K562 (cell line): ENCODE data around the gene FARP1. TPM values are rescaled to one million over a fixed set of nuclear protein-coding genes. Genes with fewer than 3 reads are reported as not detected.

Experiments used
- ATAC-seq: fragments of 200-7000 bp; cut with Tn5 transposase; 3 replicates; pipeline ENCODE4 v1.9.1; 2020; ENCODE audit warnings: moderate library complexity
- BruUV-seq: library from RNA; stranded (reverse); fragments of 400-500 nt; replicated peaks from 2 replicates; lab custom pipeline; 2021; lab: Mats Ljungman, UMichigan
- CTCF ChIA-PET: fragments of 300-600 bp; formaldehyde crosslinking; extraction: SDS; loops from one replicate; lab custom pipeline; 2021; ENCODE audit warnings: low intra/inter-chr PET ratio; lab: Yijun Ruan, JAX
- POLR2A ChIA-PET: fragments of 300-600, 350-650 bp; sonication (Branson Sonifier 250); formaldehyde crosslinking; extraction: SDS; loops from one replicate; lab custom pipeline; 2021; ENCODE audit warnings: antibody characterized with exemption, inconsistent platforms; lab: Yijun Ruan, JAX
- DNase-seq, 4 experiments: peaks; one replicate each; pipeline versions ENCODE4 v3.0.0 to v3.0.0-alpha.2; 2011 to 2018; ENCODE audit warnings: low spot score in 3 of 4, mixed read lengths in 3 of 4; ENCODE audit errors: extremely low read depth in 1 of 4
- FAIRE-seq: peaks from 2 replicates; lab custom pipeline; 2011; peaks lifted over from hg19 to GRCh38; lab: Jason Lieb, UNC
- H2AFZ ChIP-seq: 2 replicates; pipeline ENCODE4 v1.6.0; 2011; ENCODE audit warnings: low read depth, low read length, control low read depth, inconsistent platforms
- H3K27ac ChIP-seq: fragments of 200-600 bp; 3 replicates; pipeline ENCODE4 v1.8.0; 2011; ENCODE audit warnings: low read depth, mild to moderate bottlenecking, control low read depth, inconsistent platforms, low read length, moderate library complexity, mixed read lengths; ENCODE audit errors: extremely low read depth
- H3K27me3 ChIP-seq, 2 experiments: fragments of 300-600 bp in 1 of 2; 2 replicates in 1 of 2; 3 replicates in 1 of 2; pipeline versions ENCODE4 v1.6.0 to v1.8.0; 2011; ENCODE audit warnings: inconsistent platforms in 2 of 2, low read length in 2 of 2, mild to moderate bottlenecking in 1 of 2, mixed read lengths in 1 of 2, moderate library complexity in 1 of 2; ENCODE audit not compliant: control insufficient read depth in 2 of 2, insufficient read depth in 2 of 2
- H3K36me3 ChIP-seq: fragments of 300-600 bp; 3 replicates; pipeline ENCODE4 v1.8.0; 2011; ENCODE audit warnings: mild to moderate bottlenecking, low read length, inconsistent platforms; ENCODE audit not compliant: control insufficient read depth, insufficient read depth
- H3K4me1 ChIP-seq, 2 experiments: fragments of 200-600 bp in 1 of 2; replicated peaks in 1 of 2; 2 replicates in 1 of 2; 3 replicates in 1 of 2; pipeline versions ENCODE4 v1.5.1 to v1.8.0; 2011; ENCODE audit warnings: inconsistent platforms in 2 of 2, low read length in 2 of 2, mild to moderate bottlenecking in 1 of 2, mixed read lengths in 1 of 2, moderate library complexity in 1 of 2; ENCODE audit not compliant: control insufficient read depth in 2 of 2, insufficient read depth in 2 of 2
- H3K4me2 ChIP-seq: 2 replicates; pipeline ENCODE4 v1.6.1; 2011; ENCODE audit warnings: low read length, control low read depth, inconsistent platforms, mixed read lengths; ENCODE audit not compliant: insufficient read depth
- H3K4me3 ChIP-seq: fragments of 200-600 bp; sonication (generic), shearing (Covaris generic); 2 replicates; pipeline ENCODE4 v1.5.1; 2016; ENCODE audit warnings: control low read depth, inconsistent platforms
- H3K79me2 ChIP-seq: fragments of 200-600 bp; 3 replicates; pipeline ENCODE4 v1.8.0; 2011; ENCODE audit warnings: low read length, inconsistent platforms; ENCODE audit not compliant: control insufficient read depth, insufficient read depth
- H3K9ac ChIP-seq, 2 experiments: 2 replicates each; pipeline versions ENCODE4 v1.6.0 to v1.6.1; 2011; ENCODE audit warnings: low read depth in 2 of 2, low read length in 2 of 2, control low read depth in 1 of 2, inconsistent platforms in 1 of 2, mild to moderate bottlenecking in 1 of 2, mixed read lengths in 1 of 2; ENCODE audit not compliant: insufficient read depth in 1 of 2
- H3K9me1 ChIP-seq: one replicate; pipeline ENCODE4 v1.6.0; 2011; ENCODE audit warnings: inconsistent platforms, mild to moderate bottlenecking, low read length, moderate library complexity; ENCODE audit not compliant: control insufficient read depth, insufficient read depth
- H3K9me3 ChIP-seq: replicated peaks from 2 replicates; pipeline ENCODE4 v1.5.1; 2011; ENCODE audit warnings: low read depth, low read length, inconsistent platforms; ENCODE audit not compliant: control insufficient read depth, insufficient read depth
- H4K20me1 ChIP-seq: replicated peaks from 2 replicates; pipeline ENCODE4 v1.6.1; 2011; ENCODE audit warnings: low read length, inconsistent platforms, mixed read lengths; ENCODE audit not compliant: control insufficient read depth, insufficient read depth
- ERF ChIP-seq: fragments of 450-650 bp; formaldehyde crosslinking; IDR thresholded peaks from 2 replicates; pipeline ENCODE4 v1.4.0; 2020; ENCODE audit warnings: mild to moderate bottlenecking, mixed read lengths
- GABPB1 ChIP-seq: sonication (generic); formaldehyde crosslinking; IDR thresholded peaks from 2 replicates; pipeline ENCODE4 v1.8.0; 2022; ENCODE audit warnings: mild to moderate bottlenecking, missing genetic modification reagents
- MEIS2 ChIP-seq: fragments of 450-650 bp; IDR thresholded peaks from 2 replicates; pipeline ENCODE4 v1.6.1; 2014; ENCODE audit warnings: mild to moderate bottlenecking; ENCODE audit not compliant: partially characterized antibody
- MLLT1 ChIP-seq, 2 experiments: fragments of 450-650 bp; IDR thresholded peaks; 2 replicates each; pipeline ENCODE4 v1.6.1; 2016
- POU5F1 ChIP-seq: fragments of 150-350 bp; IDR thresholded peaks from 2 replicates; pipeline ENCODE4 v1.6.1; 2014; ENCODE audit warnings: borderline replicate concordance, low read length, low read depth, mild to moderate bottlenecking; ENCODE audit not compliant: partially characterized antibody
- SMARCB1 ChIP-seq: IDR thresholded peaks from 2 replicates; pipeline ENCODE4 v1.6.1; 2011; ENCODE audit warnings: improper control_type of control experiment, low read depth; ENCODE audit not compliant: insufficient read length
- TCFL5 ChIP-seq: fragments of 250-450 bp; sonication (Bioruptor Pico); conservative IDR thresholded peaks from 2 replicates; pipeline ENCODE4 v1.6.1; 2021; ENCODE audit warnings: mild to moderate bottlenecking, moderate library complexity, matching md5 sums
- ZNF146 ChIP-seq: IDR thresholded peaks from one replicate; pipeline ENCODE4 v1.6.1; 2018; ENCODE audit warnings: missing compliant biosample characterization; ENCODE audit not compliant: unreplicated experiment
- ZNF583 ChIP-seq: fragments of 250-450 bp; sonication (Bioruptor Pico); IDR thresholded peaks from 2 replicates; pipeline ENCODE4 v1.4.0; 2020
- WGBS: fragments of 100-300 bp; shearing (Covaris generic); methylation state at CpG from one replicate; pipeline ENCODE4 v1.1.6; 2016; ENCODE audit warnings: low coverage, mixed read lengths; ENCODE audit not compliant: insufficient coverage; ENCODE audit errors: missing lambda C conversion rate; 5-methylcytosine and 5-hydroxymethylcytosine counted together
- in situ Hi-C: fragments of 300-500 bp; cut with MboI; formaldehyde crosslinking; loops from 4 replicates; pipeline ENCODE4 v1.15.0; 2018; ENCODE audit warnings: inconsistent platforms, mixed read lengths
- intact Hi-C: fragments of 100-400 bp; cut with micrococcal nuclease; formaldehyde crosslinking; loops from 2 replicates; pipeline ENCODE4 v1.14.2; 2022
- polyA plus RNA-seq, 8 experiments: library from polyadenylated mRNA; depleted of rRNA in 4 of 8; stranded (reverse) in 5 of 8; unstranded in 3 of 8; fragments of >200 nt; fragmentation: Nextera tagmentation in 2 of 8; fragmentation: Illumina TruSeq in 1 of 8; extraction: Ambion mirVana in 2 of 8; extraction: Trizol in 1 of 8; gene quantifications; 2 replicates each; pipeline versions ENCODE4 v1.2.1 to v1.2.3, GENCODE V29; 2011 to 2014; ENCODE audit warnings: inconsistent platforms in 1 of 8, missing spikeins in 1 of 8
- total RNA-seq, 7 experiments: library from RNA; depleted of rRNA in 6 of 7; stranded (reverse); fragments of >200 nt in 6 of 7; fragmentation: Illumina TruSeq in 2 of 7; extraction: Trizol in 2 of 7; gene quantifications; 2 replicates each; pipeline versions ENCODE4 v1.2.1 to v1.2.3, GENCODE V29; 2011 to 2021; ENCODE audit warnings: low replicate concordance in 1 of 7
- TF ChIP-seq, protein P1 (sequence below), 2 experiments: IDR thresholded peaks in 1 of 2; conservative IDR thresholded peaks in 1 of 2; 2 replicates each; pipeline ENCODE4 v1.6.1; 2016; ENCODE audit warnings: low read depth in 2 of 2, mild to moderate bottlenecking in 1 of 2, missing compliant biosample characterization in 1 of 2, missing genetic modification characterization in 1 of 2, moderate library complexity in 1 of 2
- TF ChIP-seq, protein P2 (sequence below): sonication (generic); formaldehyde crosslinking; IDR thresholded peaks from 2 replicates; pipeline ENCODE4 v1.8.0; 2022; ENCODE audit warnings: mild to moderate bottlenecking, missing genetic modification reagents, borderline replicate concordance
- TF ChIP-seq, protein P3 (sequence below): fragments of 450-650 bp; IDR thresholded peaks from 2 replicates; pipeline ENCODE4 v1.6.1; 2018; ENCODE audit warnings: mild to moderate bottlenecking, low read depth; ENCODE audit not compliant: partially characterized antibody
- TF ChIP-seq, protein P4 (sequence below): fragments of 250-450 bp; sonication (Bioruptor Pico); IDR thresholded peaks from 2 replicates; pipeline ENCODE4 v1.8.0; 2021; ENCODE audit warnings: borderline replicate concordance, mild to moderate bottlenecking, moderate library complexity; ENCODE audit not compliant: poor library complexity, severe bottlenecking

Gene FARP1
- total and polyA plus RNA-seq, 9 of the 15 experiments (the other 6 are each of a cell fraction or from before 2014, with no cell fraction given) = 0.03 to 0.29 (median 0.05) TPM; not detected in 3

DNA sequence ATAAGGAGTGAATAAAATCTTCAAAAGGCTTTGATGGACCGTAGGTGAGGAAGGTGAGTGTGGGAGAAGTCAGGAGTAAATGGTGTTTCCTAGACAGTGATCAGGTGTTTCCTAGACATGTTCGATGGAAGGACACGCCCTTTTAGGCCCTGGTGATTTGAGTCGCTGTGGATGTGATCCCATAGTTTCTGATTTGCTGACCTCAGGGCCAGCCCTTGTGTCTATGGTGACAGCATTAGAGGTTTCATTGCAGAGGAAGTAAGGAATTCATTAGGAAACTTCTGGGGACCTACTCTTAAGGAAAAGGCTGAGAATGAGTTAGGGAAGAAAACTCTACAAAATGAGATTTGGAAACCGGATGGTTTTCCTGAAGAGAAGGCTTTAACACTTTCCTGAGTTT, 65.7 kb downstream of the FARP1 start:
- Histone ChIP-seq H3K27me3 (peaks cover 0 to 7% of the 10 kb centered on the region in 2 experiments; a peak in 2 of 5 replicates), H2AFZ (no peak overlapping the region), H3K4me2 (no peak overlapping the region), H3K9me1 (no peaks in the 10 kb centered on the region), H3K4me3 (no peak overlapping the region), H4K20me1 (no peaks in the 10 kb centered on the region), H3K9me3 (no peaks in the 10 kb centered on the region), H3K4me1 (no peaks in the 10 kb centered on the region)
- CTCF ChIA-PET = no interaction called here
- BruUV-seq = no TSS peak
- 0% methylated on average over 5 of the region's 5 CpGs for WGBS
- no peak for FAIRE-seq
- POLR2A ChIA-PET = no interaction called here
- no peak for ATAC-seq
- in situ Hi-C loops = no loop called here
- TF ChIP-seq MEIS2 (no peak), TCFL5 (no peak), ZNF146 (CRISPR knock-in tag) (no peak), GABPB1 (no peak), MLLT1 (IDR thresholded peaks at IDR 0.05) (no peak), SMARCB1 (no peak), ERF (CRISPR knock-in tag) (no peak), ZNF583 (CRISPR knock-in tag) (no peak), POU5F1 (no peak)
- TF ChIP-seq, protein P1, sequence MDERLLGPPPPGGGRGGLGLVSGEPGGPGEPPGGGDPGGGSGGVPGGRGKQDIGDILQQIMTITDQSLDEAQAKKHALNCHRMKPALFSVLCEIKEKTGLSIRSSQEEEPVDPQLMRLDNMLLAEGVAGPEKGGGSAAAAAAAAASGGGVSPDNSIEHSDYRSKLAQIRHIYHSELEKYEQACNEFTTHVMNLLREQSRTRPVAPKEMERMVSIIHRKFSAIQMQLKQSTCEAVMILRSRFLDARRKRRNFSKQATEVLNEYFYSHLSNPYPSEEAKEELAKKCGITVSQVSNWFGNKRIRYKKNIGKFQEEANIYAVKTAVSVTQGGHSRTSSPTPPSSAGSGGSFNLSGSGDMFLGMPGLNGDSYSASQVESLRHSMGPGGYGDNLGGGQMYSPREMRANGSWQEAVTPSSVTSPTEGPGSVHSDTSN (CRISPR knock-in tag; IDR thresholded peaks at IDR 0.05; ENCODE audit: low read depth) = no peak
- TF ChIP-seq, protein P1 (tag; conservative IDR thresholded peaks at IDR 0.05; ENCODE audit: low read depth) = no peak
- TF ChIP-seq, protein P2, sequence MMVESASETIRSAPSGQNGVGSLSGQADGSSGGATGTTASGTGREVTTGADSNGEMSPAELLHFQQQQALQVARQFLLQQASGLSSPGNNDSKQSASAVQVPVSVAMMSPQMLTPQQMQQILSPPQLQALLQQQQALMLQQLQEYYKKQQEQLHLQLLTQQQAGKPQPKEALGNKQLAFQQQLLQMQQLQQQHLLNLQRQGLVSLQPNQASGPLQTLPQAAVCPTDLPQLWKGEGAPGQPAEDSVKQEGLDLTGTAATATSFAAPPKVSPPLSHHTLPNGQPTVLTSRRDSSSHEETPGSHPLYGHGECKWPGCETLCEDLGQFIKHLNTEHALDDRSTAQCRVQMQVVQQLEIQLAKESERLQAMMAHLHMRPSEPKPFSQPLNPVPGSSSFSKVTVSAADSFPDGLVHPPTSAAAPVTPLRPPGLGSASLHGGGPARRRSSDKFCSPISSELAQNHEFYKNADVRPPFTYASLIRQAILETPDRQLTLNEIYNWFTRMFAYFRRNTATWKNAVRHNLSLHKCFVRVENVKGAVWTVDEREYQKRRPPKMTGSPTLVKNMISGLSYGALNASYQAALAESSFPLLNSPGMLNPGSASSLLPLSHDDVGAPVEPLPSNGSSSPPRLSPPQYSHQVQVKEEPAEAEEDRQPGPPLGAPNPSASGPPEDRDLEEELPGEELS (CRISPR knock-in tag) = no peak
- TF ChIP-seq, protein P3, sequence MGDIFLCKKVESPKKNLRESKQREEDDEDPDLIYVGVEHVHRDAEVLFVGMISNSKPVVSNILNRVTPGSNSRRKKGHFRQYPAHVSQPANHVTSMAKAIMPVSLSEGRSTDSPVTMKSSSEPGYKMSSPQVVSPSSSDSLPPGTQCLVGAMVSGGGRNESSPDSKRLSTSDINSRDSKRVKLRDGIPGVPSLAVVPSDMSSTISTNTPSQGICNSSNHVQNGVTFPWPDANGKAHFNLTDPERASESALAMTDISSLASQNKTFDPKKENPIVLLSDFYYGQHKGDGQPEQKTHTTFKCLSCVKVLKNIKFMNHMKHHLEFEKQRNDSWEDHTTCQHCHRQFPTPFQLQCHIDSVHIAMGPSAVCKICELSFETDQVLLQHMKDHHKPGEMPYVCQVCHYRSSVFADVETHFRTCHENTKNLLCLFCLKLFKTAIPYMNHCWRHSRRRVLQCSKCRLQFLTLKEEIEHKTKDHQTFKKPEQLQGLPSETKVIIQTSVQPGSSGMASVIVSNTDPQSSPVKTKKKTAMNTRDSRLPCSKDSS = no peak
- TF ChIP-seq, protein P4, sequence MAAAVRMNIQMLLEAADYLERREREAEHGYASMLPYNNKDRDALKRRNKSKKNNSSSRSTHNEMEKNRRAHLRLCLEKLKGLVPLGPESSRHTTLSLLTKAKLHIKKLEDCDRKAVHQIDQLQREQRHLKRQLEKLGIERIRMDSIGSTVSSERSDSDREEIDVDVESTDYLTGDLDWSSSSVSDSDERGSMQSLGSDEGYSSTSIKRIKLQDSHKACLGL (CRISPR knock-in tag) = no peak
- TF ChIP-seq, all 486 proteins: peak for 0
- Histone ChIP-seq H3K79me2 (no peaks in the 10 kb centered on the region), H3K27ac (no peak overlapping the region), H3K9ac (no peak overlapping the region), H3K36me3 (no peaks in the 10 kb centered on the region)
- intact Hi-C loops = no loop called here
- no peak for DNase-seq
